Mesenchymal stem cell (in vitro differentiated cells and primary cell): Measurements from ENCODE around the gene MSS51.

ENCODE experiments used
- DNase-seq: peaks from one replicate; pipeline ENCODE4 v3.0.0-alpha.2; 2013
- H2AFZ ChIP-seq: one replicate; pipeline ENCODE4 v1.6.1; 2013; ENCODE audit warnings: low read depth, mild to moderate bottlenecking, control low read depth, inconsistent platforms, low read length, moderate library complexity
- H2AK5ac ChIP-seq: 2 replicates; pipeline ENCODE4 v1.6.1; 2013; ENCODE audit warnings: low read length, moderate library complexity, mild to moderate bottlenecking, inconsistent platforms; ENCODE audit not compliant: severe bottlenecking
- H2BK120ac ChIP-seq: one replicate; pipeline ENCODE4 v1.6.1; 2013; ENCODE audit warnings: low read depth, mild to moderate bottlenecking, inconsistent platforms, low read length, moderate library complexity
- H2BK12ac ChIP-seq, 2 experiments: one replicate each; pipeline ENCODE4 v1.6.1; 2013; ENCODE audit warnings: inconsistent platforms in 2 of 2, low read length in 2 of 2, mild to moderate bottlenecking in 2 of 2, moderate library complexity in 2 of 2, control low read depth in 1 of 2
- H2BK15ac ChIP-seq: one replicate; pipeline ENCODE4 v1.6.1; 2013; ENCODE audit warnings: mild to moderate bottlenecking, low read depth, inconsistent platforms; ENCODE audit not compliant: poor library complexity, severe bottlenecking
- H2BK5ac ChIP-seq: 2 replicates; pipeline ENCODE4 v1.6.1; 2013; ENCODE audit warnings: low read depth, mild to moderate bottlenecking, low read length, control low read depth, inconsistent platforms; ENCODE audit not compliant: poor library complexity, severe bottlenecking
- H3K14ac ChIP-seq, 2 experiments: one replicate each; pipeline ENCODE4 v1.6.1; 2013; ENCODE audit warnings: inconsistent platforms in 2 of 2, low read length in 2 of 2, control low read depth in 1 of 2, mild to moderate bottlenecking in 1 of 2, moderate library complexity in 1 of 2
- H3K18ac ChIP-seq, 2 experiments: one replicate each; pipeline ENCODE4 v1.6.1; 2013; ENCODE audit warnings: inconsistent platforms in 2 of 2, low read length in 2 of 2, control low read depth in 1 of 2, low read depth in 1 of 2, mild to moderate bottlenecking in 1 of 2
- H3K23ac ChIP-seq, 2 experiments: one replicate each; pipeline ENCODE4 v1.6.1; 2013; ENCODE audit warnings: inconsistent platforms in 2 of 2, low read length in 2 of 2, mild to moderate bottlenecking in 2 of 2, moderate library complexity in 2 of 2, control low read depth in 1 of 2
- H3K27ac ChIP-seq: 2 replicates; pipeline ENCODE4 v1.5.1; 2013; ENCODE audit warnings: mild to moderate bottlenecking, moderate library complexity, low read length, control low read depth, inconsistent platforms; ENCODE audit not compliant: poor library complexity, severe bottlenecking
- H3K27me3 ChIP-seq, 2 experiments: 2 replicates each; pipeline versions ENCODE4 v1.6.1 to v1.7.0; 2013; ENCODE audit warnings: low read length in 2 of 2, mild to moderate bottlenecking in 2 of 2, moderate library complexity in 2 of 2, control low read depth in 1 of 2, inconsistent platforms in 1 of 2; ENCODE audit not compliant: control insufficient read depth in 1 of 2, insufficient read depth in 1 of 2
- H3K36me3 ChIP-seq, 2 experiments: 2 replicates each; pipeline versions ENCODE4 v1.6.1 to v1.7.0; 2013; ENCODE audit warnings: low read length in 2 of 2, control low read depth in 1 of 2, inconsistent platforms in 1 of 2, low read depth in 1 of 2, mild to moderate bottlenecking in 1 of 2; ENCODE audit not compliant: insufficient read depth in 2 of 2, control insufficient read depth in 1 of 2
- H3K4ac ChIP-seq, 2 experiments: one replicate each; pipeline ENCODE4 v1.6.1; 2013; ENCODE audit warnings: inconsistent platforms in 2 of 2, low read length in 2 of 2, mild to moderate bottlenecking in 2 of 2, moderate library complexity in 2 of 2, control low read depth in 1 of 2, low read depth in 1 of 2
- H3K4me1 ChIP-seq: 2 replicates; pipeline ENCODE4 v1.6.1; 2013; ENCODE audit warnings: low read depth, low read length, control low read depth; ENCODE audit not compliant: control insufficient read depth, insufficient read depth
- H3K4me2 ChIP-seq: 2 replicates; pipeline ENCODE4 v1.6.1; 2013; ENCODE audit warnings: low read length, mild to moderate bottlenecking, inconsistent platforms; ENCODE audit not compliant: poor library complexity, severe bottlenecking
- H3K4me3 ChIP-seq, 2 experiments: 2 replicates each; pipeline versions ENCODE4 v1.5.1 to v1.7.0; 2013; ENCODE audit warnings: low read length in 2 of 2, mild to moderate bottlenecking in 2 of 2, control low read depth in 1 of 2, low read depth in 1 of 2; ENCODE audit not compliant: insufficient read depth in 1 of 2
- H3K79me1 ChIP-seq: replicated peaks from 2 replicates; pipeline ENCODE4 v1.6.1; 2013; ENCODE audit warnings: mild to moderate bottlenecking, control low read depth, low read length, inconsistent platforms; ENCODE audit not compliant: poor library complexity, severe bottlenecking
- H3K9ac ChIP-seq: 2 replicates; pipeline ENCODE4 v1.7.0; 2013; ENCODE audit warnings: mild to moderate bottlenecking, low read length, moderate library complexity
- H3K9me3 ChIP-seq: 2 replicates; pipeline ENCODE4 v1.7.0; 2013; ENCODE audit warnings: mild to moderate bottlenecking, low read length; ENCODE audit not compliant: control insufficient read depth
- H4K8ac ChIP-seq: one replicate; pipeline ENCODE4 v1.6.1; 2013; ENCODE audit warnings: inconsistent platforms, mild to moderate bottlenecking, low read length, moderate library complexity
- H4K91ac ChIP-seq: one replicate; pipeline ENCODE4 v1.6.1; 2013; ENCODE audit warnings: mild to moderate bottlenecking, low read length, inconsistent platforms
- WGBS: methylation state at CpG from one replicate; pipeline ENCODE4 v1.1.7; 2013; ENCODE audit warnings: mixed read lengths; 5-methylcytosine and 5-hydroxymethylcytosine counted together

MSS51 gene

GRCh38 chr10:73386583-73386982 is 46.8 kb downstream of the MSS51 start:
- no peak overlapping the region for H4K91ac ChIP-seq

DNA sequence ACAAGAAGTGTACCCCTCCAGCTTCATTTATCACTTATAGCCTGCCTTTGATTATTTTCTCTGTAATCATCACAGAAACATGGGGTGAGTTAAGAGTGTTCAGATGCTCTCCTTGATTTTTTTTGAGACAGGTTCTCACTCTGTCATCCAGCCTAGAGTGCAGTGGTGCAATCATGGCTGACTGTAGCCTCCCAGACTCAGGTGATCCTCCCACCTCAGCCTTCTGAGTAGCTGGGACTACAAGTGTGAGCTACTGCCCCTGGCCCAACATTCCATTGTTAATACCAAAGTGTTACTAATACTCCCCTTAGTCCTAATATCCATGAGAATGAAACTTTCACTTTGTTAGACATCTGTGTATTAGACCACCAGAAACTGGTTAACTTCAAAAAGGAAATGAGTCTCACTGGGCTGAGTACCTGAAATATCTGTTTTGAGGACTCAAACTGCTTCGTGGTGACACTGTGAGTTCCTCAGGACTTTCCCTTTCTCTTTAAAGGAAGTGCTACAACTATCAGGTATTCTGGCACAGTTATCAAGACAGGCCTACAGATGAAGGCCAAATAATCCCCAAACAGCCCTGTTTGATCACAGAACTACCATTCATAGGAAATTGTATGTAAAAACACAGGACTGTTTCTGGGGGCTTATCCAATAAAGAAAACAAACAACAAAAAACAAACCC is 54.2 kb downstream of the MSS51 start:
- Histone ChIP-seq H3K14ac (no peak overlapping the region), H3K9me3 (no peaks in the 10 kb centered on the region), H3K18ac (no peak overlapping the region), H3K4me1 (no peaks in the 10 kb centered on the region), H3K4me2 (no peak overlapping the region), H2AFZ (no peak overlapping the region), H3K79me1 (peaks cover 4% of the 10 kb centered on the region), H2BK12ac (no peak overlapping the region), H2AK5ac (no peak overlapping the region), H2BK15ac (no peak overlapping the region), H3K23ac (no peak overlapping the region), H3K36me3 (peaks cover 21 to 93% of the 10 kb centered on the region in 2 experiments), H2BK5ac (no peak overlapping the region), H3K27ac (no peak overlapping the region), H4K91ac (no peak overlapping the region), H3K4ac (no peak overlapping the region), H2BK120ac (no peak overlapping the region), H3K4me3 (no peak overlapping the region), H4K8ac (no peak overlapping the region), H3K9ac (no peak overlapping the region), H3K27me3 (no peaks in the 10 kb centered on the region)
- 82% methylated on average over 1 of the region's 1 CpG for WGBS
- no peak for DNase-seq

More at GRCh38 chr10:73386583-73386982, 46.8 kb downstream of the MSS51 start:
- Histone ChIP-seq H3K4me2 (no peak overlapping the region), H2BK5ac (no peak overlapping the region), H2AFZ (no peak overlapping the region), H2BK120ac (no peak overlapping the region), H3K79me1 (peaks cover 17% of the 10 kb centered on the region), H3K36me3 (peaks cover 35 to 96% of the 10 kb centered on the region in 2 experiments), H4K8ac (no peak overlapping the region), H3K27me3 (no peaks in the 10 kb centered on the region), H3K9me3 (no peaks in the 10 kb centered on the region), H3K4me3 (no peak overlapping the region), H2AK5ac (no peak overlapping the region), H3K27ac (no peak overlapping the region), H3K9ac (no peak overlapping the region), H3K4me1 (no peaks in the 10 kb centered on the region), H3K23ac (no peak overlapping the region), H3K18ac (no peak overlapping the region), H2BK12ac (no peak overlapping the region), H3K4ac (no peak overlapping the region), H2BK15ac (no peak overlapping the region), H3K14ac (no peak overlapping the region)
- WGBS: 98% methylated on average over 7 of the region's 7 CpGs
- DNase-seq: no peak

DNA sequence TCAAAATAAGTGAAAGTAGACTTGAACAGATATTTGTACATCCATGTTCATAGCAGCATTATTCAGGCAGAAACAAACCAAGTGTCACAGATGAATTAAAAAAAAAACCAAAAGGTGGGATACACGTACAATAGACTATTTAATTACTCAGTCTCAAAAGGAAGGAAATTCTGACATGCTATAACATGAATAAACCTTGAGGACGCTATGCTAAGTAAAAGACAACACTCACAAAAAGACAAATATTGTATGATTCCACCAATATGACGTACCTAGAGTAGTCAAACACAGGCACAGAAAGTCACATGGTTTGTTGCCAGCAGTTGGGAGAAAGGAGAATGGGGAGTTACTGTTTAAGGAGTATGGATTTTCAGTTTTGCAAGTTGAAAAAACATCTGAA is 56.7 kb downstream of the MSS51 start:
- Histone ChIP-seq H2BK12ac (no peak overlapping the region), H3K4me1 (no peaks in the 10 kb centered on the region), H3K9ac (no peak overlapping the region), H2BK5ac (no peak overlapping the region), H3K4ac (no peak overlapping the region), H4K91ac (no peak overlapping the region), H2BK15ac (no peak overlapping the region), H3K79me1 (peaks cover 1% of the 10 kb centered on the region), H3K9me3 (no peaks in the 10 kb centered on the region), H2AK5ac (no peak overlapping the region), H3K23ac (no peak overlapping the region), H4K8ac (no peak overlapping the region), H3K14ac (no peak overlapping the region), H3K27ac (no peak overlapping the region), H2BK120ac (no peak overlapping the region), H3K4me2 (no peak overlapping the region), H3K18ac (no peak overlapping the region), H3K36me3 (peaks cover 18 to 79% of the 10 kb centered on the region in 2 experiments), H2AFZ (no peak overlapping the region), H3K27me3 (no peaks in the 10 kb centered on the region), H3K4me3 (no peak overlapping the region)
- DNase-seq: no peak
- 97% methylated on average over 2 of the region's 3 CpGs for WGBS
